AG20443 (cell line): Measurements from ENCODE around the gene HPSE2.
"Not testable (repeated sequence)": the region's sequence is repeated elsewhere in the genome, so short reads cannot be mapped to it uniquely, and the experiment has no call there.

Experiments used
- DNase-seq: peaks from one replicate; pipeline ENCODE4 v3.0.0; 2012; ENCODE audit warnings: low spot score, mixed read lengths

HPSE2 gene

DNA sequence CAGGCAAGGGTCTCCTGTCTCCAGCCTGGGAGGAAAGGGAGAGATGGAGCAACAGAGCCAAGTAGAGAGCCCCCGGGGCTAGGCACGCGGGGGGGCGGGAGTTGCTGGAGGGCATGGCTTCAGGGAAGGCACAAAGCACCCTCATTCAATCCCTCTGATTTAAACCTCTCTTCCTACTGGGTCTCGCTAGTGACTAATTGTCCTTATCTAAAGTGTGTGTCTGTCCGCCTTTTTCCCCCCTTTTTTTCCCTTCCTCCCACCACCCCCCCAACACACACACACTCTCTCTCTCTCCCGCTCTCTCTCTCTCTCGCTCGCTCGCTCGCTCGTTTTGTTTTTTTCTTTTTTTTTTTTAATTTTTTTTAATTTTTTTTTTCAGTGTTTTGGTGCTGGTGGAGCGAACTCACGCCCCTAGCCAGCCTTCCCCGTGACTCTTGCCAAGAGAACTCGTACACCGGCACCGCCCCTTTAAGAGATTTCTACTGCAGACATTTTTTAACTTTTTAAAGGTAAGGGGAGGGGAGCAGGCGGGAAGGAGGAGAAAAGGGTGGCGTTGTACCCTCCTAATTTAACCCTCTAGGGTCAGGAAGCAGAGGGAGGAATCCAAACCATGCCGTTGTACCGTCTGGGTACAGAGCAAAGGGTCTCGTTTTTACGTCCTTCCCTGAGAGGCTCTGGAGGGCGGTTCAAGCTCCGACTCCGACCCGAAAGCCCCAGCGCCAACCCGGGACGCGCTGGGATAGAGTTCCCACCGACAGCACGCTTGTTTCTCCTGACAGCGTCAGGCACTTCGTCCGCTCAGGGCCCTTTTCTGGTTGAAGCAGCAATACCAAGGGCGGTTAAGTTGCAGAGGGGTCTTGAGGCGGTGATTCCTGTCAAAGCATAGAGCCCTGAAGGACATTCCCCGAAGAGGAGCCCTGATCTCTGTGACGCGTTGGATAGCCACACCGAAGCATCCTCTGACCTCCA is at the start of gene HPSE2:
Gene HPSE2, minus strand, starts transcription at position 195 of the 969 bp plus-strand sequence.
- peak; percentile 35 for DNase-seq

- no peak for DNase-seq
Measured at GRCh38 chr10:99280472-99280871, 44.8 kb upstream of the HPSE2 start.

GRCh38 chr10:99279626-99280111 is 44.0 kb upstream of the HPSE2 start:
- DNase-seq = peak; percentile 51

- peak; percentile 17 for DNase-seq
Measured at GRCh38 chr10:99276848-99277486, 41.3 kb upstream of the HPSE2 start.

DNA sequence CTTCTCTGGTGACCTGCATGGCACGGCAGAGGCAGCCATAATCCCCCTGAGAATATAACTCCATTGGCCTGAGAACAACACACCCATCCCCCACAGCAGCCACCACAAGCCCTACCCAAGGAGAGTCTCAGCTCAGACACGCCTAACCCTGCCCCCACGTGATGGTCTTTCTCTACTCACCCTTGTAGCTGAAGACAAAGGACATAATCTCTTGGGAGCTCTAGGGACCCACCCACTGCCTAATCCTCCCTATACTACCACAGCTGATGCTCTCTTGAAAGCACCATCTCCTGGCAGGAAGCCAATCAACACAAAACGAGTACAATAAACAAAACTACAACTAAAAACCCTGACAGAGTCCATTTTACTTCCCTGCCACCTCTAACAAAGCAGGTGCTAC is 30.7 kb upstream of the HPSE2 start:
- DNase-seq = no peak

GRCh38 chr10:99248824-99249223 is 13.2 kb upstream of the HPSE2 start:
- no peak for DNase-seq

GRCh38 chr10:99247893-99248292 is 12.2 kb upstream of the HPSE2 start:
- DNase-seq = not testable (repeated sequence)

DNA sequence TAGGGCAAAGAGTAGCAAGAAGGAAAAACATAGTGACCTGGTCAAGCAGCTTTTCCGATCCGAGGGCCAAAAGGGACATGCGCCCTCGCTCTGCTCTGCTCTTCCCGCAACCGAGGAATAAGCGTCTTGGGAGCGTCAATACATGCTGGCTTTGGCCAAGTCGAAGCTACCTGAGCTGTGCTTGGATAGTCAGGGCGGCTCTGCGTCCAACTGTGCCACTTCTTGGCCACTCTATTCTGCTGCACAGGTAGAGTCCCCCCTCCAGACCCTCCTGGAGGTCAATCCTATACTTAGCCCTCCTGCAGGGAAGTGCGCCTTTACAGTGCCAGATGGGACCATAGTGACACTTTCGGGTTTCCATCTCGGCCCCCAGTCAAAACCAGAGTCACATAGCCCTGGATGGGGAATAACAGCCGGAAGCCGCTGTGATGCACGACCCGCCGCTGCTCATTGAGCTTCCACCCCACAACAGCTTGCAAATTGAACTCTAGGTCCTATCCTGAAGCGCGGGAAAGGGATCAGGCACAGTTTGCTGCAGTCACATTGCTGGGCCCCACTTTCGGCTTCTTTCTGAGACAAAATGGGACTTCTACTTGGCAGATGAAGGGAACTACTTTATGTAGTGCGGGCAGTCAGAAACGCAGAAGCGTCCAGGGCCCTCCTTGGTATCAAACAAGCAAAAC is 1.1 kb upstream of the HPSE2 start:
- DNase-seq = no peak

DNA sequence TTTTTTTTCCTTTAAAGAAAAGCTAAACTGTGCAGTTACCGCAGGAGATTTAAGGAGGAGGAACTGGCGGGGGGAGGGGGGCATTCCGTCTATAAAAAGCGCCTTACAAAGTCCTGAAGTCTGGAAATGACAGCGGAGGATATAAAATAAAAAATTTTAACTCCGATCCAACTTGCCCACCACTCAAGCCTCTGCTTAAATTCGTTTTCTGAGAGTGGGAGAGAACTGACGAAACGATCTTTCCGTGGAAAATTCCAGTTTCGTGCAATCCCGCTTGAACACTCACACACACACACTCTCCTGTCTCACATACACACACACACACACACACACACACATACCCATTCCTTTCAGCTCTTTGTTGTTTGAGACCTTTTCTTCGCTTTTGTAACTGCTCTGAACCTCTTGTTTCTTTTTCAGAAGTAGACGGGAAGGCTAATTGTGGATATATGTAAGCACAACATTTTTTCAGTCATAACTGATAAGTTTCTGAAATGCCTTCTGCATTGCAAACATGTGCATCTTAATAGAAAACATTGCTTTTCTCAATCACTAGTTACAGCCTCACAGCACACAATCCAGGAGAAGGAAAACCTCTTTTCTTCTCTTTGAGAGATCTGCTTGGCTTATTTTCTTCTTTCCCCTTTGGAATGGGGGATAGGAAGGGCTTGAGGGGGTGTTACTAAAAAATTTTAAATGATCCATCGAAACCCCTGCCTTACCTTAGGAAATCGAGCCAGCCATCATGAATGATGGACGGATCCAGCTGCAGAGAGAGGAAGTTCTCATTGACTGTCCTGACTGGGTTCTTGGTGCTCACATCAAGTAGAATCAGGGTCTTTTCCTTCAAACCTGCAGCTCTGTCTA is 628 bp downstream of the HPSE2 start:
- peak; percentile 26 for DNase-seq

GRCh38 chr10:99234041-99234790 is 1.4 kb downstream of the HPSE2 start:
- DNase-seq = peak; percentile 72

- no peak for DNase-seq
Measured at GRCh38 chr10:99233689-99234037, 2.0 kb downstream of the HPSE2 start.

- DNase-seq = no peak
Measured at GRCh38 chr10:99233000-99233688, 2.5 kb downstream of the HPSE2 start.

DNA sequence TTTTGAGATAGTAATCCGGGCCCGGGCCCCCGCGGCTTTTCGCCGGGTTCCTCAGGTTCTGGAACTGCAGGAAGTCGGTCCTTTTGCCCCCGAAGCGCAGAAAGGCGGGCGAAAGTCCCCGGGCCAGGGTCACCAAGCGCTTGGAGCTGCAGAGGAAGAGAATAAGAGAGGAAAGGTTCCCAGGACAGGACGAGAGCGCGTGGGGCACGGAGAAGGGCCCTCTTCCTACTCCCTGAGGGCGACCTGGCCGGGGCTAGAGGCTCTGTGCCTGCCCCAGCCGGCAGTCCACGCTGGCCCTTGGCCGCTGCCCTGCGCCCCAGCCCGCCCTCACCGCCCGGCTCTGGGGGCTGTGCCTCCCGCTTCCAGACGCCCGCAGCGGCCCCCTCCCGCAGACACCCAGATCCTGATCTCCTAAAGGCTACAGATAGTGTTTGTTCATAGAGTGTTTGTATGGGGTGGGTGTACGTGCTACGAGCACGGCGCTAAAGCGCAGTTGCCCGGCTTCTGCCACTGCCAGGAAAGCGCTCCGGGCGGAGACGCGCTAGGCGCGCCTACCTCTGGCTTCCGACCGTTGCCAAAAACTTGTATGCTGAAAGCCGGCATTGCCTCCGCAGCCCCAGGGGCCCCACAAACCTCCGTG is 3.2 kb downstream of the HPSE2 start:
- DNase-seq = peak; percentile 27

GRCh38 chr10:99224766-99225165 is 10.9 kb downstream of the HPSE2 start:
- DNase-seq = no peak

- DNase-seq = no peak
Measured at GRCh38 chr10:99207340-99207739, 28.3 kb downstream of the HPSE2 start.

DNA sequence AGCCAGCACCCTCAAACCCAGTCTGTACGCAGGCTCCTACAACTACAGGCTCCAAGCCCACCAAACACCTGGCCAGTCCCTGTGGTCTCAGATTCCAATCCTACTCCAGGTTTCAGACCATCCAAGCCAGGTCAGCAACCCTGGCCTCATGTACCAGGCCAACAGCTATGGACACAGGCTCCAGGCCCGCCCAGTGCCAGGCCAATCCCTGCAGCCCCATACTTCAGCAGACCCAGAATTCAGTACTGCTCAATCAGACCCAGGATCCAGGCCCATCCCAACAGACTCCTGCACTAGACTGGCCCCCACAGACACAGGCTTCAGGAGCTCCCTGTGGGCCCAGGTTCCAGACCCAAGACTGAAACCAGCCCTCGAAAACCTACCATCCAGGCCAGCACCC is 32.3 kb downstream of the HPSE2 start:
- DNase-seq = peak; percentile 7

DNA sequence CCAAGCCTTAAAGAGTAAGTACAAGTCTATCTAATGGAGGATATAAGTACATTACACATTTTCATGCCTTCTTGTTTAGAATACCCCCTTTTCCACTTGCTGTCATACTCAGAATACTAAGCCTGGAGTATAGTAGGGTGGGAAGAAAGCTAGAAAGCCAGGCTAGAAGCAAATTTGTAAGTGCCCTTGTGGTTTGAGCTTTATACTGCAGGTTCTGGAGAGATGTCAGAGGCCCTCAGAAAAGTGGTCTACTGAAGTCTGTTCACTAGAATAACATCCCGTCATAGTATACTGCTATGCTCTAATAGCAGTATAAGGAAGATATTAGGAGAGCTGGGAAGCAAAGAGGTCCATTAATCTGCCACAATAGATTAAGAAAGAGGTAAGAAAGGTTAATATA is 62.7 kb downstream of the HPSE2 start:
- no peak for DNase-seq

GRCh38 chr10:99172128-99172738 is 63.4 kb downstream of the HPSE2 start:
- DNase-seq = peak; percentile 59

- DNase-seq = no peak
Measured at GRCh38 chr10:99170116-99170675, 65.5 kb downstream of the HPSE2 start.
